Stimulated activated CD8-positive, alpha-beta memory T cell treated with anti-CD3 and anti-CD28 coated beads, Interleukin-2, amount 100 ng/mL, for 1 hour (primary cell): ENCODE data around the gene TAGAP.

ENCODE experiments used
- DNase-seq, 2 donors: peaks; one replicate each; pipeline ENCODE4 v3.0.0-alpha.2; 2020; ENCODE audit warnings: low read depth in 2 of 2

The TAGAP gene

GRCh38 chr6:159044899-159045727 lies at the start of gene TAGAP:
Gene TAGAP (minus strand): TSS chr6:159044991. CDS start chr6:159044146, 845 bp downstream.
- peak; percentile 64 to 77 for DNase-seq

- no peak for DNase-seq
These were observed 49.0 kb upstream of the TAGAP start for GRCh38 chr6:159093609-159094443.

GRCh38 chr6:159092631-159093030 lies 47.8 kb upstream of the TAGAP start:
- no peak for DNase-seq

- DNase-seq, result no peak
These were observed 46.0 kb upstream of the TAGAP start for GRCh38 chr6:159090530-159091480.

GRCh38 chr6:159089909-159090308 lies 45.1 kb upstream of the TAGAP start:
- DNase-seq, result no peak

GRCh38 chr6:159089443-159089842 lies 44.7 kb upstream of the TAGAP start:
- DNase-seq, result no peak

GRCh38 chr6:159086033-159086618 lies 41.3 kb upstream of the TAGAP start:
- DNase-seq, result no peak

GRCh38 chr6:159085396-159085895 lies 40.7 kb upstream of the TAGAP start:
- DNase-seq, result no peak

GRCh38 chr6:159084493-159085091 lies 39.8 kb upstream of the TAGAP start:
- DNase-seq, result no peak

GRCh38 chr6:159083146-159083545 lies 38.4 kb upstream of the TAGAP start:
- no peak for DNase-seq

GRCh38 chr6:159082039-159082815 lies 37.4 kb upstream of the TAGAP start:
- no peak for DNase-seq

- no peak for DNase-seq
These were observed 35.6 kb upstream of the TAGAP start for GRCh38 chr6:159080217-159080976.

- DNase-seq, result no peak
These were observed 34.6 kb upstream of the TAGAP start for GRCh38 chr6:159079367-159079766.

- DNase-seq, result no peak
These were observed 32.3 kb upstream of the TAGAP start for GRCh38 chr6:159077123-159077522.

GRCh38 chr6:159075506-159076228 lies 30.9 kb upstream of the TAGAP start:
- DNase-seq, result no peak

GRCh38 chr6:159074876-159075275 lies 30.1 kb upstream of the TAGAP start:
- DNase-seq, result no peak

GRCh38 chr6:159074120-159074684 lies 29.4 kb upstream of the TAGAP start:
- no peak for DNase-seq
